GM12865 (cell line): ENCODE measurements around the gene CCDC83.
"Not testable (repeated sequence)": the region's sequence is repeated elsewhere in the genome, so short reads cannot be mapped to it uniquely, and the experiment has no call there.

Experiments
- DNase-seq: peaks from one replicate; pipeline ENCODE4 v3.0.0; 2010; ENCODE audit warnings: low read depth
- H3K4me3 ChIP-seq: 2 replicates; pipeline ENCODE4 v1.5.1; 2011; ENCODE audit warnings: mild to moderate bottlenecking, low read depth, low read length, control low read depth
- CTCF ChIP-seq: IDR thresholded peaks from 2 replicates; pipeline ENCODE4 v1.5.1; 2011; ENCODE audit warnings: low read length, control low read depth, low read depth, inconsistent platforms; ENCODE audit not compliant: insufficient read depth; ENCODE audit errors: missing control alignments

CCDC83 gene

DNA sequence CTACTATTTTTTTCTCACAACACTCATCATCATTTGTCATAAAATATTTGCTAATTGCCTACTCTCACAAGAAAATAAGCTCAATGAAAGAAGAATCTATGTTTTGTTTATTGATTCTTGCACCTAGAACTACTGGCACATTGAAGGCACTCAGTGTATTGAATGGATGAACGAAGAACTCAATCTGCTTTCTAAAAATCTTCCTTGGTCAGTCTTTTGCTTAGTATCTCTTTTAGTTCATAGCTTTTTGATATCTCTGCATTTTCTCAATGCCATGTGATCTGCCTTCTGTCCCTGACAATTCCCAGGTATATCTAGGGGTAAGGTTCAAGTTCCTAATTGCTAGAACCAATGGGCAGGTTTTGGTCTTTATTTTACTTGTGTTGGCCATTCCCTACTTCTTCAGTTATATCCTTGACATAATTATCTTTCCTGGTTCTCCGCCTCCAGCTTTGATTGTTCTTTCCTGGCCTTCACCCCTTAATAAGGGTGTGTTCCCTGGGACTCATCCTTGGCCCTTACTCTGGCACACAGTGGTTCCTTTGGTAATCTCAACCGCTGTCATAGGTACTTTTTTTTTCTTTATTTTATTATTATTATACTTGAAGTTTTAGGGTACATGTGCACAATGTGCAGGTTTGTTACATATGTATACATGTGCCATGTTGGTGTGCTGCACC is 96.4 kb downstream of the CCDC83 start:
- no peak overlapping the region for H3K4me3 ChIP-seq
- no peak for TF ChIP-seq CTCF
- no peak for DNase-seq

GRCh38 chr11:85952108-85952485 is 96.9 kb downstream of the CCDC83 start:
- DNase-seq, H3K4me3 ChIP-seq: not testable (repeated sequence)

- TF ChIP-seq CTCF: no peak
- H3K4me3 ChIP-seq: no peak overlapping the region
- no peak for DNase-seq
These were observed 98.4 kb downstream of the CCDC83 start for GRCh38 chr11:85953491-85954143.

GRCh38 chr11:85955531-85955930 is 100.3 kb downstream of the CCDC83 start:
- no peak overlapping the region for H3K4me3 ChIP-seq
- no peak for DNase-seq
- TF ChIP-seq CTCF: no peak

- TF ChIP-seq CTCF: no peak
- no peak for DNase-seq
- no peak overlapping the region for H3K4me3 ChIP-seq
These were observed 105.5 kb downstream of the CCDC83 start for GRCh38 chr11:85960678-85961077.

GRCh38 chr11:85961130-85961529 is 105.9 kb downstream of the CCDC83 start:
- no peak for TF ChIP-seq CTCF

GRCh38 chr11:85961930-85962363 is 106.8 kb downstream of the CCDC83 start:
- TF ChIP-seq CTCF: no peak
- no peak for DNase-seq
- no peak overlapping the region for H3K4me3 ChIP-seq

More at GRCh38 chr11:85961130-85961529, 105.9 kb downstream of the CCDC83 start:
- DNase-seq: no peak
- H3K4me3 ChIP-seq: no peak overlapping the region
